Heart left ventricle (tissue), 16 donors: Measurements from ENCODE around the gene ADGRG7. TPM values are rescaled to one million over a fixed set of nuclear protein-coding genes. Genes with fewer than 3 reads are reported as not detected.

ENCODE experiments used
- ATAC-seq, 4 donors: fragments of 200-7000 bp; cut with Tn5 transposase; one replicate each; pipeline ENCODE4 v1.9.1; 2020 to 2022; ENCODE audit warnings: moderate library complexity in 4 of 4, mild to moderate bottlenecking in 3 of 4, moderate number of reproducible peaks in 1 of 4
- DNase-seq, 5 donors: peaks; one replicate each; pipeline ENCODE4 v3.0.0-alpha.2; 2020
- H3K27ac ChIP-seq, 12 donors: fragments of 200-600 bp; sonication (generic) in 4 of 12; one replicate each; pipeline versions ENCODE4 v1.5.0 to v1.8.0; 2016 to 2022; ENCODE audit warnings: mild to moderate bottlenecking in 2 of 12
- H3K27me3 ChIP-seq, 9 donors: fragments of 200-600 bp; sonication (generic) in 2 of 9; one replicate each; pipeline versions ENCODE4 v1.5.1 to v1.8.0; 2016 to 2022; ENCODE audit warnings: mild to moderate bottlenecking in 3 of 9
- H3K36me3 ChIP-seq, 9 donors: fragments of 200-600 bp; sonication (generic) in 2 of 9; one replicate each; pipeline versions ENCODE4 v1.5.0 to v1.8.0; 2018 to 2022; ENCODE audit warnings: mild to moderate bottlenecking in 2 of 9
- H3K4me1 ChIP-seq, 12 donors: fragments of 200-600 bp; sonication (generic) in 4 of 12; one replicate each; pipeline versions ENCODE4 v1.5.0 to v1.8.0; 2016 to 2022; ENCODE audit warnings: mild to moderate bottlenecking in 3 of 12
- H3K4me3 ChIP-seq, 12 donors: fragments of 200-600 bp; sonication (generic) in 4 of 12; one replicate each; pipeline versions ENCODE4 v1.5.0 to v1.8.0; 2017 to 2022; ENCODE audit warnings: mild to moderate bottlenecking in 9 of 12, moderate library complexity in 4 of 12
- H3K9me3 ChIP-seq, 12 donors: fragments of 200-600 bp; sonication (generic) in 4 of 12; one replicate each; pipeline versions ENCODE4 v1.5.0 to v1.8.0; 2016 to 2022; ENCODE audit warnings: mild to moderate bottlenecking in 1 of 12
- CTCF ChIP-seq, 12 donors: fragments of 200-600 bp; sonication (generic) in 4 of 12; IDR thresholded peaks; one replicate each; pipeline versions ENCODE4 v1.5.0 to v1.8.0; 2018 to 2022; ENCODE audit warnings: antibody characterized with exemption in 12 of 12, mild to moderate bottlenecking in 5 of 12
- POLR2A ChIP-seq, 2 donors: fragments of 450-650 bp; IDR thresholded peaks; one replicate each; pipeline ENCODE4 v1.6.1; 2017; ENCODE audit warnings: antibody characterized with exemption in 2 of 2, mild to moderate bottlenecking in 2 of 2, moderate library complexity in 2 of 2
- WGBS, 4 donors: extraction: QIAGEN DNeasy Blood & Tissue Kit in 2 of 4; methylation state at CpG; one replicate each; pipeline versions ENCODE4 v1.1.5 to v1.1.7; 2013 to 2018; 5-methylcytosine and 5-hydroxymethylcytosine counted together
- intact Hi-C, 10 donors: fragments of 100-400 bp; cut with DNase I; formaldehyde crosslinking; loops; one replicate each; pipeline versions ENCODE4 v1.11.1 to v1.14.2; 2022
- polyA plus RNA-seq, 2 donors: library from polyadenylated mRNA; stranded (reverse); fragments of 200-250 nt; gene quantifications; one replicate each; pipeline ENCODE4 v1.2.3, GENCODE V29; 2013
- total RNA-seq, 9 donors: library from RNA; depleted of rRNA in 2 of 9; stranded (reverse); fragments of >200 nt in 2 of 9; fragmentation: NEBNext Ultra II Directional in 3 of 9; extraction: Animal tissue kit (Norgen Biotek cat#: 25700) in 3 of 9; gene quantifications; one replicate each; pipeline versions ENCODE4 v1.1.0 to v1.2.4, GENCODE V29; 2016 to 2023
- donor health status: ischemic (EF 13 %, LVEDD 7.1; RV severe dilation, severe dysfunction).
- donor health status: healthy with polysubstance abuse.
- donor health status: DM: no; HTN: yes; CAD: no.
- donor health status: DM: no; HTN: no; CAD: no.
- donor health status: ischemic (EF 25% LVEDD 6.9; RV normal size, moderate dysfunction).
- donor health status: ischemic (EF 25% LVEDD 5.7; RV mildly dilated, moderate dysfunction).
- donor health status: healthy.
- donor health status: DM: yes; HTN: yes; CAD: no.
- donor health status: ischemic (EF 35%, LVEDD 5.7; RV mildly dilated, moderate dysfunction).
- donor health status: nonischemic (EF 11% LVEDD 7.7; RV severe dilation, severe dysfunction).
- donor health status: DM: yes; HTN: yes; CAD: no.
- donor health status: PGD.
- donor health status: ischemic (EF 29% LVEDD 5.4; RV normal size, mild dysfunction).
- donor health status: nonischemic (EF 23%, LVEDD 6.1; RV moderate dilation, normal function).

The ADGRG7 gene
- total and polyA plus RNA-seq, 11 donors = 0.23 TPM; not detected in 10

DNA sequence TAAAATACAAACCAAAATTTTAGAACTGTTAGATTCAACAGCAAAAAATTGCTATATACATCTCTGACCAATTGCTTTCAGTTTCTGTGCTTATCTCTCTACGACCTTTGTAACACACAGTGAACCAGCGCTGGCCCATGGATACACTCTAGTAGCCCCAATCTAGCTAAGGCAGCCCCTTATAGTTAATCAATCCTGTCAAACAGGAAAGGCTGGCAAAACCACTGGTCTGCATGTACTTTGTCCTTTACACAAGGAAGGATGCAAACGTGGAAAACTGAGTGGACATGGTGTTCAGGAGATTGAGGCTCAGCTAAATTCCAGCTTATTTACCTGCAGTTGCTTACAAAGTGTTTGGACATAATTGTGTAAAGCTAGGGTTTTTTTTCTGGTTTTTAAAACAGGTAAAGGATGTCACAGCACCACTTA lies 25.9 kb downstream of the ADGRG7 start:
- TF ChIP-seq CTCF (IDR thresholded peaks at IDR 0.05) (no peak), POLR2A (IDR thresholded peaks at IDR 0.05) (no peak)
- Histone ChIP-seq H3K36me3 (no peaks in the 10 kb centered on the region), H3K27me3 (no peaks in the 10 kb centered on the region), H3K4me1 (peaks cover 0 to 4% (median 0%) of the 10 kb centered on the region in 12 donors), H3K27ac (no peak overlapping the region), H3K9me3 (no peaks in the 10 kb centered on the region), H3K4me3 (no peak overlapping the region)
- intact Hi-C loops = no loop called here
- ATAC-seq (no peak), DNase-seq (no peak)
- 57 to 70% (median 66%) methylated on average over 3 of the region's 3 CpGs for WGBS, 4 donors

DNA sequence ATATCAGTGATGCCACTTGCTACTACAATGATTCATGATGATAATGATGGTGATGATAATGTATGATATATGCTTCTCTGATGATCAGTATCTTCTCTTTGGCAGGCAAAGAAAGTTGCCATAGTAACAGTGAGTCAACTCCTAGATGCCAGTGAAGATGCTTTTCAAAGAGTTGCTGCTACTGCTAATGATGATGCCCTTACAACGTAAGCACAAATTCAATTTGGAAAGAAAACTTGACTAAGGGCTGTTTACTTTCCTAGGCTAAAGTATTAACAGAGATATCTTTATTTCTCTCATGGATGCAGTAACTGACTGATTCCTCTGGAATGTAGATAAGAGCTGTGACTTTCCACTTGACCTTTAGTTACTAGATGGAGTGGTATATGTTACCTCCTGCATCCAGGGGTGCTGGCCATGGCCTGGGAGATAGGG lies 27.8 kb downstream of the ADGRG7 start:
- Histone ChIP-seq H3K4me3 (no peak overlapping the region), H3K36me3 (no peaks in the 10 kb centered on the region), H3K27me3 (no peaks in the 10 kb centered on the region), H3K9me3 (no peaks in the 10 kb centered on the region), H3K27ac (no peak overlapping the region), H3K4me1 (peaks cover 0 to 4% (median 0%) of the 10 kb centered on the region in 12 donors)
- TF ChIP-seq POLR2A (IDR thresholded peaks at IDR 0.05) (no peak), CTCF (IDR thresholded peaks at IDR 0.05) (no peak)
- intact Hi-C loops = no loop called here
- DNase-seq (no peak), ATAC-seq (no peak)
- WGBS, 4 donors = 55 to 78% (median 62%) methylated on average over 1 of the region's 1 CpG

DNA sequence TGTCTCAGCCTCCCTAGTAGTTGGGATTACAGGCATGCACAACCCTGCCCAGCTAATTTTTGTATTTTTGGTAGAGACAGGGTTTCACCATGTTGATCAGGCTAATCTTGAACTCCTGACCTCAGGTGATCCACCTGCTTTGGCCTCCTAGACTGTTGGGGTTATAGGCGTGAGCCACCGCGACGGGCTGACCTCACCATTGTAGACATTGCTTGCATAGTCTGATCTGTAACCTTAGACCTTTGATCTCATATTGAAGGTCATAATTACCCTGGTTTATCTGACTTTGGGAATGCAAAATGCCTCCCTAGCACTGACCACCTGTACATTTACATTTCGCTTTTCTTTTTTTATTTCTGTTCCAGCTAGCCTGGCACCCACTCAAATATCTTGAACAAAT lies 31.2 kb downstream of the ADGRG7 start:
- DNase-seq = no peak
- no peak overlapping the region for H3K27ac ChIP-seq
- H3K9me3 ChIP-seq = no peaks in the 10 kb centered on the region
- H3K4me1 ChIP-seq = no peaks in the 10 kb centered on the region
- no peaks in the 10 kb centered on the region for H3K27me3 ChIP-seq
- H3K4me3 ChIP-seq = no peak overlapping the region
- 93 to 97% (median 95%) methylated on average over 5 of the region's 5 CpGs for WGBS, 4 donors
- TF ChIP-seq CTCF (IDR thresholded peaks at IDR 0.05) (no peak), POLR2A (IDR thresholded peaks at IDR 0.05) (no peak)
- no peaks in the 10 kb centered on the region for H3K36me3 ChIP-seq
- no peak for ATAC-seq
- intact Hi-C loops = no loop called here

DNA sequence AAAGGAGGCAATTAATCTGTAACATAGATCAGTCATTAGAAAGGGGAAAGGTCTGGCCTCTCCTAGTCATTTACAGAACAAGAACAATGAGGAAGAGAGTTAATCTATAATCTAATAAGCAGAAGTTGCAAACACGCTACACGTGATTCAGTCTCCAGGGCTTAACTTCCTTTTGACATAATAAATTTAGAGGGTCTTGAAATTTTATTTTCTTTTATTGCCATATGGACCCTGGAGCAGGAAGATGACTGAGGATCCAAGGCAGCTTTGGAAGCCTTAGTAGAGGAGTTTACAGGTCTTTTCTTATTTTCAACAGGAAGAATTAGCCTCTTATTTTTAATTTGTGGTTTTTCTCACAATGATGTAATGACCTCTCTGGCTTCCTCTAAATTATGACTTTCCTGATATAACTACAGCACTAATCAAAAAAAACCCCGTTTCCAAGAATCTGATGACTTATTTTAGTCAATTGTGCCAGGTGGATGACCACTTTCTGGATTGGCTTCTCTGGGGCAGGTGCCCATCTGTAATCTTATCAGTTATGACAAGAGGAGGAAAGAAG lies 32.2 kb downstream of the ADGRG7 start:
- ATAC-seq (no peak), DNase-seq (no peak)
- no peaks in the 10 kb centered on the region for H3K4me1 ChIP-seq
- H3K4me3 ChIP-seq = no peak overlapping the region
- no peaks in the 10 kb centered on the region for H3K36me3 ChIP-seq
- no peaks in the 10 kb centered on the region for H3K27me3 ChIP-seq
- no peak for TF ChIP-seq CTCF (IDR thresholded peaks at IDR 0.05)
- no peak for TF ChIP-seq POLR2A (IDR thresholded peaks at IDR 0.05)
- 47 to 64% (median 55%) methylated on average over 3 of the region's 3 CpGs for WGBS, 4 donors
- H3K27ac ChIP-seq = no peak overlapping the region
- no peaks in the 10 kb centered on the region for H3K9me3 ChIP-seq
- intact Hi-C loops = no loop called here
